ENCODE measurements around the gene VGLL4. TPM values are rescaled to one million over a fixed set of nuclear protein-coding genes. Genes with fewer than 3 reads are reported as not detected.

The VGLL4 gene
- total and polyA plus RNA-seq, 2 of the 4 experiments (the other 2 are of a cell fraction) = 26.2 to 35.4 TPM

DNA sequence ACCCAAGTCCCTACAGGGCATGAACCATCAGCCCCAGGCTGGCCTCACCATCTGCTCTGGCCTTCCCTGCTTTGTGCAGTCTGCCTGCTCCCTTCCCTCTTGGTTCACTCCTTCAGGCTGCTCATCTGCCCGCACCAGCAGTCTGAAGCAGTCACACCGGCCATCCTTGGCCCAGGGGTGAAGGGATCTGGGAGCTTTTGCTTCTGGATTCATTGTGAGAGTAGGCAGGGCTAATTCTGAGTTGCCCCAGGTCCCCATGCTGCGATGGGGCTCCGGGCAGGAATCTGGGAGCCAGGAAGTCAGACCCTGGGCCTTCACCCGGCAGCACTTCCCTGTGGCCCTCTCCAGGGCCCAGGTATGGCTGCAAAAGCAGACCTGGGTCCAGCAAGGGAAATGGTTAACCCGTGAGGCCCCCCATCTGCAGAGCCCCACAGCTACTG, 99.7 kb downstream of the VGLL4 start:
- no peaks in the 10 kb centered on the region for H3K36me3 ChIP-seq (ENCODE audit: control insufficient read depth, insufficient read depth, low read length)
- no peaks in the 10 kb centered on the region for H3K27me3 ChIP-seq (ENCODE audit: control insufficient read depth, insufficient read depth, low read length)
- H3K9ac ChIP-seq (ENCODE audit: low read depth, low read length) = no peak overlapping the region
- no peak for ATAC-seq (ENCODE audit: low read depth)
- H3K14ac ChIP-seq (replicated peaks; ENCODE audit: low read depth, low read length) = 0 out of 2 replicates have a peak overlapping the region, but pooled peaks have one; percentile 38
- H2BK5ac ChIP-seq (ENCODE audit: low read depth, low read length, poor library complexity, severe bottlenecking) = no peak overlapping the region
- in situ Hi-C loops (cut with MboI; ENCODE audit: low sequenced_read_pairs) = no loop called here
- dilution Hi-C loops (cut with HindIII; ENCODE audit: low sequenced_read_pairs, unreplicated experiment) = no loop called here
- peaks cover 4% of the 10 kb centered on the region for H3K9me1 ChIP-seq (ENCODE audit: insufficient read depth, low read length)
- no peak overlapping the region for H3K4me3 ChIP-seq (ENCODE audit: insufficient read depth, low read depth, low read length)
- no peak overlapping the region for H3K18ac ChIP-seq (ENCODE audit: low read depth, low read length)
- BruUV-seq (replicated peaks) = no TSS peak
- peaks cover 8% of the 10 kb centered on the region; the same call in 1 of the 2 replicates for H3K4me1 ChIP-seq (ENCODE audit: control insufficient read depth, insufficient read depth, low read length)
- H3K23ac ChIP-seq (ENCODE audit: low read depth, low read length) = no peak overlapping the region
- H3K27ac ChIP-seq (ENCODE audit: insufficient read depth, low read length) = no peak overlapping the region
- H2BK15ac ChIP-seq (ENCODE audit: low read depth, low read length) = no peak overlapping the region
- no peak overlapping the region for H4K5ac ChIP-seq (ENCODE audit: low read depth, low read length)
- TF ChIP-seq RFX5 (IDR thresholded peaks at IDR 0.05; ENCODE audit: low read depth, low read length) = no peak
- no peak for TF ChIP-seq SMC3 (IDR thresholded peaks at IDR 0.05; ENCODE audit: low read depth, low read length)
- TF ChIP-seq, protein P1, sequence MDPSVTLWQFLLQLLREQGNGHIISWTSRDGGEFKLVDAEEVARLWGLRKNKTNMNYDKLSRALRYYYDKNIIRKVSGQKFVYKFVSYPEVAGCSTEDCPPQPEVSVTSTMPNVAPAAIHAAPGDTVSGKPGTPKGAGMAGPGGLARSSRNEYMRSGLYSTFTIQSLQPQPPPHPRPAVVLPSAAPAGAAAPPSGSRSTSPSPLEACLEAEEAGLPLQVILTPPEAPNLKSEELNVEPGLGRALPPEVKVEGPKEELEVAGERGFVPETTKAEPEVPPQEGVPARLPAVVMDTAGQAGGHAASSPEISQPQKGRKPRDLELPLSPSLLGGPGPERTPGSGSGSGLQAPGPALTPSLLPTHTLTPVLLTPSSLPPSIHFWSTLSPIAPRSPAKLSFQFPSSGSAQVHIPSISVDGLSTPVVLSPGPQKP (IDR thresholded peaks at IDR 0.05; ENCODE audit: borderline replicate concordance, low read depth, low read length) = no peak
- TF ChIP-seq NFE2L2 (IDR thresholded peaks at IDR 0.05; ENCODE audit: low read depth, low read length) = no peak
- TF ChIP-seq RAD21 (IDR thresholded peaks at IDR 0.05; ENCODE audit: low read length) = no peak
- TF ChIP-seq CEBPB (IDR thresholded peaks at IDR 0.05; ENCODE audit: low read depth, low read length) = no peak
- TF ChIP-seq CHD1 (IDR thresholded peaks at IDR 0.05; ENCODE audit: low read depth, low read length) = no peak
- peak overlapping the region; percentile 68; the same call in 1 of the 2 replicates for H2AK5ac ChIP-seq (ENCODE audit: low read depth, low read length)
- ChIA-PET CTCF (no interaction called here), POLR2A (ENCODE audit: unreplicated experiment) (no interaction called here)
- no peak overlapping the region for H2AK9ac ChIP-seq (replicated peaks; ENCODE audit: low read depth, low read length, poor library complexity)
- peaks cover 3 to 26% of the 10 kb centered on the region in 2 experiments; a peak in 3 of 4 replicates for H3K79me1 ChIP-seq (ENCODE audit: low read depth in 1 of 2, low read length in 2 of 2)
- H3K4me2 ChIP-seq (ENCODE audit: low read depth, low read length) = no peak overlapping the region
- H2BK20ac ChIP-seq (ENCODE audit: low read depth, low read length) = no peak overlapping the region
- H4K91ac ChIP-seq (ENCODE audit: insufficient read depth, low read depth, low read length) = no peak overlapping the region
- no peak for DNase-seq
- H4K8ac ChIP-seq (ENCODE audit: low read depth in 2 of 2, low read length in 2 of 2) = no peak overlapping the region
- no peaks in the 10 kb centered on the region for H4K20me1 ChIP-seq (ENCODE audit: insufficient read depth, low read length)
- peak overlapping the region; percentile 35 for H3K4ac ChIP-seq (ENCODE audit: low read depth, low read length)
- H2AFZ ChIP-seq (replicated peaks; ENCODE audit: low read length, poor library complexity) = no peak overlapping the region
- intact Hi-C loops (cut with micrococcal nuclease) = no loop called here
- no CpG with 5 or more reads among the region's 6 CpGs for WGBS, 2 experiments (ENCODE audit: extremely low coverage in 2 of 2, insufficient read length in 1 of 2)
- H3K56ac ChIP-seq (ENCODE audit: extremely low read depth, insufficient read depth, low read length) = no peak overlapping the region
- no peaks in the 10 kb centered on the region for H3K9me3 ChIP-seq (ENCODE audit: control insufficient read depth, insufficient read depth, low read length)
- no peak overlapping the region; the same call in none of the 2 replicates for H2BK120ac ChIP-seq (ENCODE audit: low read depth, low read length)

Measured in IMR-90 (cell line).